Measurements from ENCODE around the gene CEACAM20. TPM values are rescaled to one million over a fixed set of nuclear protein-coding genes. Genes with fewer than 3 reads are reported as not detected.
"Not testable (repeated sequence)": the region's sequence is repeated elsewhere in the genome, so short reads cannot be mapped to it uniquely, and the experiment has no call there.

CEACAM20 gene
- total RNA-seq, 1 donor from 2014 or later = not detected

- no peak for TF ChIP-seq CTCF (IDR thresholded peaks at IDR 0.05)
- Mint-ChIP-seq H3K27ac (ENCODE audit: unreplicated experiment) (no peak overlapping the region), H3K9me3 (ENCODE audit: low read depth) (no peaks in the 10 kb centered on the region), H3K27me3 (ENCODE audit: low read depth) (peaks cover 58% of the 10 kb centered on the region), H3K4me3 (ENCODE audit: unreplicated experiment) (no peak overlapping the region), H3K4me1 (ENCODE audit: low read depth) (no peaks in the 10 kb centered on the region), H3K36me3 (ENCODE audit: low read depth) (peaks cover 2% of the 10 kb centered on the region)
- DNase-seq (ENCODE audit: low spot score) = no peak
Measured at GRCh38 chr19:44539991-44540390, 10.5 kb upstream of the CEACAM20 start.

- peaks cover 57% of the 10 kb centered on the region for H3K27me3 Mint-ChIP-seq (ENCODE audit: low read depth)
- H3K36me3 Mint-ChIP-seq (ENCODE audit: low read depth) = peaks cover 2% of the 10 kb centered on the region
- H3K9me3 Mint-ChIP-seq (ENCODE audit: low read depth) = no peaks in the 10 kb centered on the region
- TF ChIP-seq CTCF (IDR thresholded peaks at IDR 0.05) = no peak
- H3K4me1 Mint-ChIP-seq (ENCODE audit: low read depth) = no peaks in the 10 kb centered on the region
- no peak overlapping the region for H3K27ac Mint-ChIP-seq (ENCODE audit: unreplicated experiment)
- no peak for DNase-seq (ENCODE audit: low spot score)
- H3K4me3 Mint-ChIP-seq (ENCODE audit: unreplicated experiment) = no peak overlapping the region
Measured at GRCh38 chr19:44539236-44539826, 9.9 kb upstream of the CEACAM20 start.

- not testable (repeated sequence) for H3K27ac Mint-ChIP-seq (ENCODE audit: unreplicated experiment); H3K36me3 Mint-ChIP-seq (ENCODE audit: low read depth); H3K4me3 Mint-ChIP-seq (ENCODE audit: unreplicated experiment); H3K9me3 Mint-ChIP-seq (ENCODE audit: low read depth); H3K4me1 Mint-ChIP-seq (ENCODE audit: low read depth); DNase-seq (ENCODE audit: low spot score)
- H3K27me3 Mint-ChIP-seq (ENCODE audit: low read depth) = peaks cover 54% of the 10 kb centered on the region
Measured at GRCh38 chr19:44535361-44535760, 5.9 kb upstream of the CEACAM20 start.

GRCh38 chr19:44532819-44533218 lies 3.3 kb upstream of the CEACAM20 start:
- DNase-seq (ENCODE audit: low spot score) = no peak
- no peaks in the 10 kb centered on the region for H3K9me3 Mint-ChIP-seq (ENCODE audit: low read depth)
- H3K27me3 Mint-ChIP-seq (ENCODE audit: low read depth) = peaks cover 57% of the 10 kb centered on the region
- TF ChIP-seq CTCF (IDR thresholded peaks at IDR 0.05) = no peak
- H3K27ac Mint-ChIP-seq (ENCODE audit: unreplicated experiment) = no peak overlapping the region
- H3K4me1 Mint-ChIP-seq (ENCODE audit: low read depth) = no peaks in the 10 kb centered on the region
- no peak overlapping the region for H3K4me3 Mint-ChIP-seq (ENCODE audit: unreplicated experiment)
- H3K36me3 Mint-ChIP-seq (ENCODE audit: low read depth) = peaks cover 2% of the 10 kb centered on the region

DNA sequence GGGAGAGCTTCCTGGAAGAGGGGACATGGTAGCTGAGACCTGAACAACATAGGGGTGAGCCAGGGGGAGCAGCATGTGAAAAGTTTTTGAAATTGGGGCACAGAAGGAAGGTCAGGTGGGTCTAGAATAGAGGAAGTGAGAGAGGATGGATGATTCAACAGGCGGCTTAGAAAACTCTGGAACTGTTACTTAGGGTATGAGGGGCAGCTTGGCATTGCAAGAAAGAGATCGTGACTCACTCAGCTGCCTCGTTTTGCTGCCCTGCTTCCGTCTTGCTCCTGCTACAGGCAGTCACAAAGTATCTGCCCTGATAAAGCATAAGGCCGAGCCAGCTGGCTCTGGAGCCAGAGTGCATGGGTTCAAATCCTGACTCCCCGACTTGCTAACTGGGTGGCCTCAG lies 1.3 kb upstream of the CEACAM20 start:
- Mint-ChIP-seq H3K36me3 (ENCODE audit: low read depth) (peaks cover 2% of the 10 kb centered on the region), H3K27ac (ENCODE audit: unreplicated experiment) (no peak overlapping the region), H3K27me3 (ENCODE audit: low read depth) (peaks cover 42% of the 10 kb centered on the region), H3K4me1 (ENCODE audit: low read depth) (no peaks in the 10 kb centered on the region), H3K4me3 (ENCODE audit: unreplicated experiment) (no peak overlapping the region), H3K9me3 (ENCODE audit: low read depth) (no peaks in the 10 kb centered on the region)
- no peak for DNase-seq (ENCODE audit: low spot score)
- TF ChIP-seq CTCF (IDR thresholded peaks at IDR 0.05) = no peak

DNA sequence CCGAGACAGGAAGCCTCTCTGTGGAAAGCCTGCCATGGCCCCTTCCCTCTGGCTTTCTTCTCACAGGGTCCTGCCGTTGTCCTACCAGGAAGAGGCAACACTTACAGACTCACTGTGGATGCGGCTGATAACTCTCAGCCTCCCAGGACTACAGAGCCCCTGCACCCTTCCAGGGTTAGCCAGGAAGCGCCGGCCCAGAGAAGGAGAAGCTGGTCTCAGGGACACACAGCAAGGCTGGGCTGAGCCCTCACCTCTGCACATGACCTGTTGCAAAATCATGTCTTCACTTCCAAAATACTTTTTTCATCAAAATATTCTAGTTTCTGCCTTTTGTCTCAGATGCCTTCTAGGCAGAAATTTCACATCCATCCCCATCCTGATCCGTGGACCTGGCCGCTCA lies 1.9 kb downstream of the CEACAM20 start:
- Mint-ChIP-seq H3K27ac (ENCODE audit: unreplicated experiment) (no peak overlapping the region), H3K36me3 (ENCODE audit: low read depth) (peaks cover 2% of the 10 kb centered on the region), H3K9me3 (ENCODE audit: low read depth) (no peaks in the 10 kb centered on the region), H3K4me3 (ENCODE audit: unreplicated experiment) (no peak overlapping the region), H3K27me3 (ENCODE audit: low read depth) (peaks cover 28% of the 10 kb centered on the region), H3K4me1 (ENCODE audit: low read depth) (no peaks in the 10 kb centered on the region)
- no peak for DNase-seq (ENCODE audit: low spot score)
- no peak for TF ChIP-seq CTCF (IDR thresholded peaks at IDR 0.05)
